C4-2B (cell line): Measurements from ENCODE around the gene GPER1.

Source experiments
- H3K27ac ChIP-seq: fragments of 450-650 bp; 2 replicates; pipeline ENCODE4 v1.5.1; 2017
- CTCF ChIP-seq: fragments of 450-650 bp; conservative IDR thresholded peaks from 2 replicates; pipeline ENCODE4 v1.5.1; 2017; ENCODE audit warnings: mild to moderate bottlenecking
- ZFX ChIP-seq: fragments of 450-650 bp; IDR thresholded peaks from 2 replicates; pipeline ENCODE4 v1.6.1; 2017

Gene GPER1

GRCh38 chr7:1085910-1086421 is 1.9 kb upstream of the GPER1 start:
- TF ChIP-seq CTCF (no peak), ZFX (no peak)

GRCh38 chr7:1086588-1087464 is 1.1 kb upstream of the GPER1 start:
- H3K27ac ChIP-seq: peak overlapping the region; percentile 56
- TF ChIP-seq ZFX (no peak), CTCF (peak; percentile 97)

More at GRCh38 chr7:1085910-1086421, 1.9 kb upstream of the GPER1 start:
- H3K27ac ChIP-seq: no peak overlapping the region

GRCh38 chr7:1087465-1087814 is 473 bp upstream of the GPER1 start:
- peak overlapping the region; percentile 56 for H3K27ac ChIP-seq
- TF ChIP-seq CTCF (no peak), ZFX (no peak)

GRCh38 chr7:1090236-1090635 is 2.3 kb downstream of the GPER1 start:
- TF ChIP-seq ZFX (no peak), CTCF (no peak)
- H3K27ac ChIP-seq: no peak overlapping the region

- TF ChIP-seq CTCF: no peak
- no peak for TF ChIP-seq ZFX
- no peak overlapping the region for H3K27ac ChIP-seq
Measured at GRCh38 chr7:1090686-1091643, 3.1 kb downstream of the GPER1 start.

- no peak overlapping the region for H3K27ac ChIP-seq
- TF ChIP-seq CTCF (no peak), ZFX (no peak)
Measured at GRCh38 chr7:1091644-1092027, 3.7 kb downstream of the GPER1 start.
